ENCODE results near the gene STRIT1.

GRCh38 chr3:155329513-155330048, 36.1 kb upstream of the STRIT1 start:
- no peak for TF ChIP-seq PATZ1 (CRISPR knock-in tag; IDR thresholded peaks at IDR 0.05; ENCODE audit: borderline replicate concordance)
- TF ChIP-seq CREB5 (CRISPR knock-in tag; IDR thresholded peaks at IDR 0.05; ENCODE audit: low read depth) = no peak
- TF ChIP-seq TSHZ2 (CRISPR knock-in tag; IDR thresholded peaks at IDR 0.05) = no peak
- TF ChIP-seq ZFP30 (CRISPR knock-in tag; IDR thresholded peaks at IDR 0.05) = no peak
- no peak for TF ChIP-seq CSRNP3 (CRISPR knock-in tag; IDR thresholded peaks at IDR 0.05)
- TF ChIP-seq ZNF70 (CRISPR knock-in tag; IDR thresholded peaks at IDR 0.05) = no peak
- no peak for TF ChIP-seq ZFP3 (CRISPR knock-in tag; IDR thresholded peaks at IDR 0.05)
- TF ChIP-seq ISL1 (CRISPR knock-in tag; IDR thresholded peaks at IDR 0.05) = no peak
- TF ChIP-seq ZNF565 (CRISPR knock-in tag; conservative IDR thresholded peaks at IDR 0.05; ENCODE audit: low read depth) = no peak
- no peak for TF ChIP-seq SNAI2 (CRISPR knock-in tag; IDR thresholded peaks at IDR 0.05)
